Naive thymus-derived CD8-positive, alpha-beta T cell (primary cell): ENCODE measurements around the gene GPR152. TPM values are rescaled to one million over a fixed set of nuclear protein-coding genes. Genes with fewer than 3 reads are reported as not detected.
"Not testable (repeated sequence)": the region's sequence is repeated elsewhere in the genome, so short reads cannot be mapped to it uniquely, and the experiment has no call there.

ENCODE experiments used
- ATAC-seq, 2 donors: fragments of 150-1000 bp; cut with Tn5 transposase in 1 of 2; sonication (Bioruptor Pico), chemical (Tn5 transposase) in 1 of 2; 1 replicate in 1 of 2; 2 replicates in 1 of 2; pipeline ENCODE4 v1.10.0; 2021; ENCODE audit warnings: mild to moderate bottlenecking in 2 of 2, moderate library complexity in 2 of 2
- POLR2A ChIA-PET: fragments of 350-600 bp; sonication (Branson Sonifier 250); formaldehyde crosslinking; loops from one replicate; lab custom pipeline; 2021; ENCODE audit warnings: antibody characterized with exemption; lab: Charles Lee
- DNase-seq, 10 donors: peaks; one replicate each; pipeline versions ENCODE4 v3.0.0 to v3.0.0-alpha.2; 2020 to 2022
- H3K27ac Mint-ChIP-seq, 10 donors: one replicate each; pipeline ENCODE4 v1.8.0; 2020 to 2022; ENCODE audit warnings: mild to moderate bottlenecking in 10 of 10, mixed read lengths in 10 of 10, moderate library complexity in 4 of 10, inconsistent platforms in 1 of 10
- H3K27me3 Mint-ChIP-seq, 5 donors: one replicate each; pipeline ENCODE4 v1.8.0; 2021 to 2022; ENCODE audit warnings: mixed read lengths in 5 of 5
- H3K36me3 Mint-ChIP-seq, 3 donors: one replicate each; pipeline ENCODE4 v1.8.0; 2020 to 2022; ENCODE audit warnings: mixed read lengths in 3 of 3, mild to moderate bottlenecking in 2 of 3, inconsistent platforms in 1 of 3
- H3K4me1 Mint-ChIP-seq, 4 donors: one replicate each; pipeline ENCODE4 v1.8.0; 2021 to 2022; ENCODE audit warnings: mixed read lengths in 4 of 4
- H3K4me3 Mint-ChIP-seq, 10 donors: one replicate each; pipeline ENCODE4 v1.8.0; 2020 to 2022; ENCODE audit warnings: mild to moderate bottlenecking in 10 of 10, mixed read lengths in 10 of 10, moderate library complexity in 6 of 10, inconsistent platforms in 1 of 10
- H3K9me3 Mint-ChIP-seq, 9 donors: one replicate each; pipeline ENCODE4 v1.8.0; 2020 to 2022; ENCODE audit warnings: mixed read lengths in 9 of 9, mild to moderate bottlenecking in 3 of 9, inconsistent platforms in 1 of 9, moderate library complexity in 1 of 9
- polyA plus RNA-seq, 3 donors: library from polyadenylated mRNA; unstranded; fragments of 300-500 nt; fragmentation: Illumina TruSeq; gene quantifications; one replicate each; pipeline ENCODE4 v1.2.3, GENCODE V29; 2021
- total RNA-seq, 8 experiments: library from RNA in 2 of 8; stranded (reverse) in 2 of 8; gene quantifications; one replicate each; pipeline ENCODE4 v1.2.3 and lab custom pipeline; 2021 to 2026

The GPR152 gene
- total and polyA plus RNA-seq, 5 experiments from 2014 or later: 0.20 to 1.2 (median 0.86) TPM; not detected in 2

GRCh38 chr11:67468759-67469507, 16.4 kb upstream of the GPR152 start, which contains the start of gene TMEM134:
TSS of gene TMEM134 (minus strand) at chr11:67469251. CDS start at chr11:67469192, 59 bp downstream.
- Mint-ChIP-seq H3K27ac (peak within 1 kb of the TSS; percentile 84 to 96 (median 92)), H3K27me3 (no peaks in the 10 kb centered on the region), H3K9me3 (no peaks in the 10 kb centered on the region), H3K4me1 (peaks cover 13 to 42% (median 38%) of the 10 kb centered on the region in 4 donors), H3K36me3 (no peaks in the 10 kb centered on the region), H3K4me3 (peak within 1 kb of the TSS; percentile 83 to 93 (median 90))
- DNase-seq (peak; percentile 85 to 96 (median 88)), ATAC-seq (peak; percentile 74 to 79)
- POLR2A ChIA-PET: interaction anchor here (0.6 to 28.8 kb wide), 27 partner anchors 10 to 1854 kb away, joined by 3 to 780 read pairs (median 6); partner anchors contain the start of genes AIP, CABP4, CARNS1 and CDK2AP2

GRCh38 chr11:67468456-67468758, 15.9 kb upstream of the GPR152 start:
- Mint-ChIP-seq H3K4me3 (peak overlapping the region; percentile 83 to 93 (median 90)), H3K4me1 (peaks cover 13 to 42% (median 39%) of the 10 kb centered on the region in 4 donors), H3K9me3 (no peaks in the 10 kb centered on the region), H3K36me3 (no peaks in the 10 kb centered on the region), H3K27me3 (no peaks in the 10 kb centered on the region), H3K27ac (peak overlapping the region; percentile 84 to 96 (median 92))
- POLR2A ChIA-PET: interaction anchor here (0.6 to 28.8 kb wide), 25 partner anchors 11 to 1854 kb away, joined by 3 to 780 read pairs (median 8); partner anchors contain the start of genes AIP, CABP4, CARNS1 and CDK2AP2
- DNase-seq (peak in 1 of 10 donors; percentile 28), ATAC-seq (no peak)

- POLR2A ChIA-PET: interaction anchor here (0.6 to 28.8 kb wide), 25 partner anchors 11 to 1853 kb away, joined by 3 to 780 read pairs (median 8); partner anchors contain the start of genes AIP, CABP4, CARNS1 and CDK2AP2
- H3K27ac Mint-ChIP-seq: peak overlapping the region; percentile 84 to 96 (median 92)
- no peaks in the 10 kb centered on the region for H3K36me3 Mint-ChIP-seq
- no peaks in the 10 kb centered on the region for H3K9me3 Mint-ChIP-seq
- H3K4me3 Mint-ChIP-seq: peak overlapping the region; percentile 83 to 93 (median 90)
- H3K27me3 Mint-ChIP-seq: no peaks in the 10 kb centered on the region
- DNase-seq (peak in 1 of 10 donors; percentile 45), ATAC-seq (no peak)
- H3K4me1 Mint-ChIP-seq: peaks cover 13 to 45% (median 39%) of the 10 kb centered on the region in 4 donors
Observed at GRCh38 chr11:67468056-67468455, 15.5 kb upstream of the GPR152 start.

DNA sequence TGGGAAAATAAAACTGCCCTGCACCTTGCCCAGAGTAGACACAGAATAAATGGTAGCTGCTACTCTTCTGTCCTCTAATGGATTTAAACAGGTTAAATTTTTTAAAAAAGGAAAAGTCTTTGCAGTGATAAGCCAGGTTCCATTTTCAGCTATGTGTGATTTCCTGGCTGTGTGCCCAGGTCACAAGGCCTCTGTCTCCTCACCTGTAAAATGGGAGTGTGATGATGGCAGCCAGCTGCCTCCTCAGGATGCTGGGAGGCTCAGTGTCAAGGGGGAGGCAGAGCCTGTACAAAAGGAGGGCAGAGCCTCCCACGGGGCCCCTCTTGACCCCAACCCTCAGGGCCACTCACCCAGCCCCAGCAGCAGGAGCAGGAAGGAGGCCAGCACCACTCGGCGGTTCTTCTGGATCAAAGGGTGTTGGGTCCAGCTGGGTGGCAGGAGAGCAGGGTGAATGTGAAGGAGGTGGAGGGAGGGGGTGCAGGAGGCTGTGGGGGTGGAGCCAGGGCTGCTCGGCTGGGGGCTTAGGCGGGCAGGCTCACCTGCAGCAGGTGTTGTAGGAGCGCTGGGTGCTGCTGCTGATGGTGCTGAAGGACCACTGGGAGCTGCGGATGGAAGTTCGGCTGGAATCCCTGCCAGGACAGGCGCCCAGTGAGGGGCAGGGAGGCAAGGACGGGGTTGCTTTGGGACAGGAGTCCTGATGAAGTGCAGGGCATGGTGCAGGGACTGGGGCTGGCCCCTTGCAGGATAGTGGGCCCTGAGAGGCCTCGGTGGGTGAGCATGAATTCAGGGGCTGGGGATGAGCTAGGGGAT, 14.6 kb upstream of the GPR152 start:
- no peaks in the 10 kb centered on the region for H3K9me3 Mint-ChIP-seq
- no peaks in the 10 kb centered on the region for H3K27me3 Mint-ChIP-seq
- POLR2A ChIA-PET: interaction anchor here (1.5 to 28.8 kb wide), 13 partner anchors 10 to 112 kb away, joined by 4 to 780 read pairs (median 28); partner anchors contain the start of genes AIP, CABP4, CARNS1 and CDK2AP2
- peak overlapping the region; percentile 74 to 93 (median 90) for H3K4me3 Mint-ChIP-seq
- no peaks in the 10 kb centered on the region for H3K36me3 Mint-ChIP-seq
- peaks cover 13 to 49% (median 39%) of the 10 kb centered on the region in 4 donors for H3K4me1 Mint-ChIP-seq
- H3K27ac Mint-ChIP-seq: peak overlapping the region; percentile 75 to 93 (median 92)
- ATAC-seq (no peak), DNase-seq (peak in 1 of 10 donors; percentile 38)

DNA sequence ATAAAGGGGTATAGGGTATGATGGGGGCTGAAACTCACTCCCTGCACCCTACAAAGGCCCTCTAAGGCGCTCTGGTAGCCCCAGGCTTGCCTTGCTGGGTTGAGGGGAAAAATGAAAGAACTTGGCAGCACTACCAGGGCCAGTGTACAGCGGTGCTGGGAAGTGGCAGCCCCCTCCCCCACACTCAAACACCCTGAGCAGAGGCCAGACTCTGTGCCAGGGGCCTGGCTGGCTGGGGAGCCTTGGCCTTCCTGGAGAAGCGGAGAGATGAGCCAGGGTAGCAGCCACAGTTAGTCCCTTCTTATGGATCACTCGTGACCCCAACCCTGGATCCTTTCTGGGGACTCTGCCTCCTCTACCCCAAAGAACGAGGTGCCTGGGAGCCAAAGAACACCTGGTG, 13.8 kb upstream of the GPR152 start:
- Mint-ChIP-seq H3K4me1 (peaks cover 13 to 52% (median 39%) of the 10 kb centered on the region in 4 donors), H3K4me3 (peak overlapping the region in 5 of 10 donors; percentile 7 to 92 (median 53)), H3K36me3 (no peaks in the 10 kb centered on the region), H3K27ac (peak overlapping the region in 8 of 10 donors; percentile 51 to 84 (median 74)), H3K9me3 (no peaks in the 10 kb centered on the region), H3K27me3 (no peaks in the 10 kb centered on the region)
- POLR2A ChIA-PET: interaction anchor here (1.5 to 28.8 kb wide), 11 partner anchors 19 to 115 kb away, joined by 5 to 780 read pairs (median 65); partner anchors contain the start of genes AIP, CARNS1, CORO1B and GPR152
- ATAC-seq (no peak), DNase-seq (peak in 1 of 10 donors; percentile 45)

DNA sequence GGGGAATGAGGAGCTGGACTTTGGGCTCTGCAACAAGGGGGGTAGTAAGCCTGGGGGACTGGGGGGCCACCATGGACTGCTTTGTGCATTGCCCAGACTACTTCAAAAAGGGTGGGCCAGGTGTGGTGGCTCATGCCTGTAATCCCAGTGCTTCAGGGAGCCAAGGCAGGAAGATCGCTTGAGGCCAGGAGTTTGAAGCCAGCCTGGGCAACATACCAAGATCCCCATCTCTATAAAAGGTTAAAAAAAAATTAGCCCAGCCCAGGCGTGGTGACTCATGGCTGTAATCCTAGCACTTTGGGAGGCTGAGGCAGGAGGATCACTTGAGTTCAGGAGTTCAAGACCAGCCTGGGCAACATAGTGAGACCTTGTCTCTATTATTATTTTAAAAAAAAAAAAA, 13.0 kb upstream of the GPR152 start:
- peaks cover 14 to 53% (median 39%) of the 10 kb centered on the region in 4 donors for H3K4me1 Mint-ChIP-seq
- H3K4me3 Mint-ChIP-seq: peak overlapping the region; percentile 81 to 92 (median 88)
- peak overlapping the region; percentile 82 to 97 (median 95) for H3K27ac Mint-ChIP-seq
- not testable (repeated sequence) for H3K36me3 Mint-ChIP-seq, H3K27me3 Mint-ChIP-seq, H3K9me3 Mint-ChIP-seq, ATAC-seq
- POLR2A ChIA-PET: interaction anchor here (0.8 to 28.8 kb wide), 16 partner anchors 9 to 114 kb away, joined by 3 to 780 read pairs (median 6); partner anchors contain the start of genes AIP, CABP4, CARNS1 and CDK2AP2
- peak in 1 of 10 donors; percentile 53 for DNase-seq

- Mint-ChIP-seq H3K4me3 (peak overlapping the region; percentile 81 to 92 (median 88)), H3K27me3 (no peaks in the 10 kb centered on the region), H3K4me1 (peaks cover 14 to 55% (median 38%) of the 10 kb centered on the region in 4 donors), H3K36me3 (no peaks in the 10 kb centered on the region), H3K27ac (peak overlapping the region; percentile 82 to 97 (median 95)), H3K9me3 (no peaks in the 10 kb centered on the region)
- DNase-seq (no peak), ATAC-seq (peak in 1 of 2 donors; percentile 3)
- POLR2A ChIA-PET: interaction anchor here (0.8 to 28.8 kb wide), 16 partner anchors 10 to 114 kb away, joined by 3 to 780 read pairs (median 6); partner anchors contain the start of genes AIP, CABP4, CARNS1 and CDK2AP2
Observed at GRCh38 chr11:67465189-67465510, 12.6 kb upstream of the GPR152 start.

GRCh38 chr11:67464411-67465188, 12.1 kb upstream of the GPR152 start:
- POLR2A ChIA-PET: interaction anchor here (0.5 to 28.8 kb wide), 18 partner anchors 9 to 113 kb away, joined by 3 to 780 read pairs (median 5); partner anchors contain the start of genes AIP, CABP4, CARNS1 and CDK2AP2
- ATAC-seq (peak; percentile 82), DNase-seq (peak; percentile 85 to 97 (median 91))
- Mint-ChIP-seq H3K36me3 (no peaks in the 10 kb centered on the region), H3K9me3 (no peaks in the 10 kb centered on the region), H3K4me3 (peak overlapping the region; percentile 81 to 92 (median 88)), H3K27ac (peak overlapping the region; percentile 82 to 97 (median 95)), H3K4me1 (peaks cover 18 to 55% (median 41%) of the 10 kb centered on the region in 4 donors), H3K27me3 (no peaks in the 10 kb centered on the region)

DNA sequence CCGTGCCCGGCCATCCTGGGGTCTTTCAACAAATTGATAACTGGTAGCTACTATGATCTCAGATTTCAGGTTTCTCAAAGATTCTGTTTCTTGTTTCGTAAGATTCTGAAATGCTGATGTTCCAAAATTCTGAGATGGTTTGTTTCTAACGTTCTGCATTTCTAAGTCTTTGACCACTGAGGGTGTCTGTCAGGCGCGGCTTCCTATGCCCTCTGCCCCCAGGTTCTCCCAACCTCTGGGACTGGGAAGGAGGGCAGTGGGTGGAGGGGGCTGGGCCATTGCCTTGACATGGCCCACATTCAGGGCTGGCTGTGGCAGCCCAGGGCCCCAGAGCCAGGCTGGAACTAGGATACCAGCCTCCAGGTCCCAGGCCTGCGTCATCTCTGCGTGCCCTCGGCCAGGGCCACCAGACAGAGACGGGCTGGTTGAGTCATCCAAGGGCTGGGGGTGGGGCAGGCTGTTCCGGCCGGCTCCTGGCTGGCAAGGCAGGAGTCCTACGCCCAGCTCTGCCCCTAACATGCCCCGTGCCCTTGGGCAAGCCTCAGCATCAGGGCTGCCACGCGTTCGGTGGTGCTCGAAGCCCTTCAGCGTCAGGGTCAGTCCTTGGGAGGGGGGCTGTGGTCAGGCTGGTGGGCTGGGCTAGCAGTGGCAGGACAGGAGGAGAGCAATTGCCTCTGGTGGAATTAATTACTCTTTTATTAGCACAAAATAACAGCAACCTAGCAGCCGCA, 11.3 kb upstream of the GPR152 start:
- Mint-ChIP-seq H3K4me3 (peak overlapping the region; percentile 81 to 92 (median 88)), H3K27ac (peak overlapping the region; percentile 37 to 97 (median 94)), H3K27me3 (no peaks in the 10 kb centered on the region), H3K9me3 (no peaks in the 10 kb centered on the region), H3K36me3 (no peaks in the 10 kb centered on the region), H3K4me1 (peaks cover 18 to 57% (median 39%) of the 10 kb centered on the region in 4 donors)
- POLR2A ChIA-PET: interaction anchor here (0.9 to 28.8 kb wide), 8 partner anchors 9 to 56 kb away, joined by 3 to 780 read pairs (median 50); partner anchors contain the start of genes AIP, CABP4, CARNS1 and CORO1B
- no peak for ATAC-seq
- no peak for DNase-seq

DNA sequence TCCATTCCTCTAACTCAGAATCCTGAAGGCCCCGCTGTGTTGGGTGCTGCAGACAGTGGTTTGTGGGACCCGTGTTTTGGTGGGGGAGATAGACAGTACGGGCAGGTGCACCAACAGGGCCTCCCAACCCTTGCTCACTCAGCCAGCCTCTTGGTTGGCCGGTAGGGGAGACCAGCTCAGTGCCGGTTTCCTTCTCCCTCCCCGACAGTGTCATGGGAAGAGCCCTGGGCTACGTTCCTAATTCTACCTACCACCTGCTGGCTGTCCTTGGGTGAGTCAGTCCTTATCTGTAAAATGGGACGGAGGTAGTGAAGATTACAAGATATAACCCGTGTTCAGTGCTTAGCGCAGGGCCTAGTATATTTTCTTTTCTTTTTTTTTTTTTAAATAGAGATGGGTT, 10.7 kb upstream of the GPR152 start:
- no peaks in the 10 kb centered on the region for H3K27me3 Mint-ChIP-seq
- H3K4me3 Mint-ChIP-seq: peak overlapping the region in 3 of 10 donors; percentile 7 to 58 (median 24)
- no peaks in the 10 kb centered on the region for H3K9me3 Mint-ChIP-seq
- ATAC-seq: no peak
- POLR2A ChIA-PET: interaction anchor here (0.9 to 28.8 kb wide), 6 partner anchors 8 to 55 kb away, joined by 4 to 780 read pairs (median 86); partner anchors contain the start of genes AIP, CABP4, CORO1B and GPR152
- H3K4me1 Mint-ChIP-seq: peaks cover 15 to 54% (median 36%) of the 10 kb centered on the region in 4 donors
- no peaks in the 10 kb centered on the region for H3K36me3 Mint-ChIP-seq
- peak overlapping the region in 6 of 10 donors; percentile 8 to 95 (median 44) for H3K27ac Mint-ChIP-seq
- DNase-seq: peak in 1 of 10 donors; percentile 40
